IPS DF 6.9 (cell line): ENCODE results near the gene WIPF2.

Source experiments
- DNase-seq: peaks from one replicate; pipeline ENCODE4 v3.0.0-alpha.2; 2013; ENCODE audit warnings: low read depth, low spot score
- H3K27ac ChIP-seq: one replicate; pipeline ENCODE4 v1.5.1; 2013; ENCODE audit warnings: low read length, control low read depth
- H3K27me3 ChIP-seq: 2 replicates; pipeline ENCODE4 v1.6.1; 2013; ENCODE audit warnings: mild to moderate bottlenecking, low read length; ENCODE audit not compliant: control insufficient read depth, insufficient read depth
- H3K36me3 ChIP-seq: 2 replicates; pipeline ENCODE4 v1.6.1; 2013; ENCODE audit warnings: low read length; ENCODE audit not compliant: control insufficient read depth, insufficient read depth
- H3K4me1 ChIP-seq: 2 replicates; pipeline ENCODE4 v1.6.1; 2013; ENCODE audit warnings: low read length; ENCODE audit not compliant: control insufficient read depth, insufficient read depth
- H3K4me3 ChIP-seq: 2 replicates; pipeline ENCODE4 v1.5.1; 2013; ENCODE audit warnings: mild to moderate bottlenecking, low read length
- H3K9me3 ChIP-seq: 2 replicates; pipeline ENCODE4 v1.6.1; 2013; ENCODE audit warnings: low read length, inconsistent platforms; ENCODE audit not compliant: control insufficient read depth, insufficient read depth
- WGBS: extraction: QIAGEN DNeasy Blood & Tissue Kit; methylation state at CpG from one replicate; pipeline ENCODE4 v1.1.7; 2013; ENCODE audit warnings: mixed read lengths, missing lambda C conversion rate; ENCODE audit not compliant: insufficient read length, insufficient coverage; 5-methylcytosine and 5-hydroxymethylcytosine counted together

The WIPF2 gene

DNA sequence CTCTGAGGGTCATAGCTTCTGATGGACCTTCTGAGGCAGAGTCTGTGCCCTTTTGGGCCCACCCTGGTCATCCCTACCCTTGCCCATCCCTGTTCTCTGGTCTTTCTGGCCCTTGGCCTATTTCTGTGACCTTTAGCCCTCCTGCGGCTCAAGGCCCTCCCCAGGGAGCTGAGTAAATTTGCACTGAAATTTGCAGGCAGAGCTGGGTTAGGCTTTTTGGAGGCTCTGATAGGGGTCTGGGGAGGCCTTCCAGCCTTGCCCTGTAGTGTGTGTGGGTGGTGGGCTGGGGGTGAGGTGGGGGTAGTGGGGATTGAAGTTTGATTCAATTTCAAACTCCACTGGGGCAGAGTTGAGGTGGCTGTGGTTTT lies 107.7 kb downstream of the WIPF2 start:
- H3K4me3 ChIP-seq: no peak overlapping the region
- peaks cover 7% of the 10 kb centered on the region for H3K4me1 ChIP-seq
- no peak for DNase-seq
- no peaks in the 10 kb centered on the region for H3K9me3 ChIP-seq
- no CpG with 5 or more reads among the region's 1 CpG for WGBS
- no peak overlapping the region for H3K27ac ChIP-seq
- H3K27me3 ChIP-seq: no peaks in the 10 kb centered on the region
- 0 out of 2 replicates have a peak, but pooled peaks cover 2% of the 10 kb centered on the region for H3K36me3 ChIP-seq

DNA sequence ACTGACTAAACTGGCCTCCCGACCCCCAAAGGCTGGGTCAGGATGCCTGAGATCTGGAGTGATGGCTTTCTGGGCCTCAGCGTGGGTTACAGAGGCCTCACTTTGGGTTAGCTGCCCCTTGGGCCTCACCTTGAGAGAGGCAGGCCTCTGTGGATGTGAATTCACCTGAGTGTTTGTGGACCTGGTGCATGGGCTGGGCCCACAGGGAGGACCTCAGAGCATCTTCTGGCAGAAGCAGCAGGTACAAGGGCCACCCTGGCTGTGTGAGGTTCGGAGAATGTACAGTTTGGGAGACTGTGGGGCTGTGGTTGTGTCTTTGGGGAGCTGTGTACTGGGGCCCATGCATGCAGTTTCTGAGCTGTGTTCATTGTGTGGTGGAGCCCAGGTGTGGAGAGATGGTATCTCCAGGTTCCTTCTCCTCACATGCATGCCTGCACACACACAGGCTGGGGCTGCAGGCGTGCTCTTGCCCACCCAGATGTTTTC lies 108.2 kb downstream of the WIPF2 start:
- peaks cover 4% of the 10 kb centered on the region for H3K4me1 ChIP-seq

DNA sequence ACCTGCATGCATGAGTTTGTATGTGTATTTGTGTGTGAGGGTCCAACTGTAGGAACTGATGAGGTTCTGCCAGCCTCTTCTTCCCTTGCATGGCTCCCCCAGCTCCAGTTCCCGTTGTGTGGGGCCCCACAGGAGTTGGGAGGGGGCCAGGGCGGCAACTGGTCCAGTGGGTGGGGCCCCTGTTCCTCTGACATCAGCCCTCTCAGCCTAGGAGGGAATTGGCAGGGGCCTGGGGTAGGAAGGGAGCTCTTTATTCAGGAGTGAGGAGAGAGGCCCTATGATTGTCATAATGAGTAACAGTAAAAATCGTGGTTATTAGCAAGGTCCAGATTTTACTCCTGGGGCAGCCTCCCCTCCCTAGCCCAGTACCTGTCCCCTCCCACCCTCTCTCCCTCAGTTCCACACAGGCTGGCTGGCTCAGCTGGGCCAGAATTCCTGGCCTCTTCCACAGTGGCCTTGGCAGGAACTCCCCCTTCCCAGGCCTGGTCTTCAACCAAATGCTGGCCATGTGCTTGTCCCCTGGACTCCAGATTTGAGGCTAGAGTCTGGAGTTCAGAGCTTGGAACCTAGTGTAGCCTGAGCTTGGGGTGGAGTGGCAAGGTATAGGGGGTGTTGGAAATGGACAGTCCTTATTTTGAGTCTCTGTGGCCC lies 108.8 kb downstream of the WIPF2 start:
- Histone ChIP-seq H3K27ac (no peak overlapping the region), H3K4me1 (peaks cover under 1% of the 10 kb centered on the region; the same call in 1 of the 2 replicates)

More for the DNA sequence above, 108.2 kb downstream of the WIPF2 start:
- H3K9me3 ChIP-seq: no peaks in the 10 kb centered on the region
- no peaks in the 10 kb centered on the region for H3K27me3 ChIP-seq
- WGBS: no CpG with 5 or more reads among the region's 4 CpGs
- DNase-seq: no peak
- no peak overlapping the region for H3K27ac ChIP-seq
- H3K4me3 ChIP-seq: no peak overlapping the region
- 0 out of 2 replicates have a peak, but pooled peaks cover 2% of the 10 kb centered on the region for H3K36me3 ChIP-seq

DNA sequence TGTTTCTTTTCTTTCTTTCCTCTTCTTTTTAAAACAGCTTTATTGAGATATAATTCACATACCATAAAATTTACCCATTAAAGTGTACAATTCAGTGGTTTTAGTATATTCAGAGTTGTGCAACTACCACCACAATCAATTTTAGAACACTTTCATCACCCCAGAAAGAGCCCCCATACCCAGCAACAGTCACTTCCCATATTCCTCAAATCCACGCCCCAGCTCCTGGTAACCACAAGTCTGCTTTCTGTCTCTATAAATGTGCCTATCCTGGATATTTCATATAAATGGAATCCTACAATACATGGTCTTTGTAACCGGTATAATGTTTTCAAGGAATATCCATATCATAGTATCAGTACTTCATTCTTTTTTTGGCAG lies 109.3 kb downstream of the WIPF2 start:
- Histone ChIP-seq H3K4me3 (no peak overlapping the region), H3K4me1 (no peaks in the 10 kb centered on the region), H3K36me3 (0 out of 2 replicates have a peak, but pooled peaks cover 2% of the 10 kb centered on the region), H3K27ac (no peak overlapping the region), H3K9me3 (no peaks in the 10 kb centered on the region), H3K27me3 (no peaks in the 10 kb centered on the region)
- no CpG with 5 or more reads among the region's 2 CpGs for WGBS
- no peak for DNase-seq

More for the DNA sequence above, 108.8 kb downstream of the WIPF2 start:
- no peaks in the 10 kb centered on the region for H3K27me3 ChIP-seq
- 0 out of 2 replicates have a peak, but pooled peaks cover 2% of the 10 kb centered on the region for H3K36me3 ChIP-seq
- no peak for DNase-seq
- WGBS: no CpG with 5 or more reads among the region's 3 CpGs
- H3K9me3 ChIP-seq: no peaks in the 10 kb centered on the region
- H3K4me3 ChIP-seq: no peak overlapping the region

DNA sequence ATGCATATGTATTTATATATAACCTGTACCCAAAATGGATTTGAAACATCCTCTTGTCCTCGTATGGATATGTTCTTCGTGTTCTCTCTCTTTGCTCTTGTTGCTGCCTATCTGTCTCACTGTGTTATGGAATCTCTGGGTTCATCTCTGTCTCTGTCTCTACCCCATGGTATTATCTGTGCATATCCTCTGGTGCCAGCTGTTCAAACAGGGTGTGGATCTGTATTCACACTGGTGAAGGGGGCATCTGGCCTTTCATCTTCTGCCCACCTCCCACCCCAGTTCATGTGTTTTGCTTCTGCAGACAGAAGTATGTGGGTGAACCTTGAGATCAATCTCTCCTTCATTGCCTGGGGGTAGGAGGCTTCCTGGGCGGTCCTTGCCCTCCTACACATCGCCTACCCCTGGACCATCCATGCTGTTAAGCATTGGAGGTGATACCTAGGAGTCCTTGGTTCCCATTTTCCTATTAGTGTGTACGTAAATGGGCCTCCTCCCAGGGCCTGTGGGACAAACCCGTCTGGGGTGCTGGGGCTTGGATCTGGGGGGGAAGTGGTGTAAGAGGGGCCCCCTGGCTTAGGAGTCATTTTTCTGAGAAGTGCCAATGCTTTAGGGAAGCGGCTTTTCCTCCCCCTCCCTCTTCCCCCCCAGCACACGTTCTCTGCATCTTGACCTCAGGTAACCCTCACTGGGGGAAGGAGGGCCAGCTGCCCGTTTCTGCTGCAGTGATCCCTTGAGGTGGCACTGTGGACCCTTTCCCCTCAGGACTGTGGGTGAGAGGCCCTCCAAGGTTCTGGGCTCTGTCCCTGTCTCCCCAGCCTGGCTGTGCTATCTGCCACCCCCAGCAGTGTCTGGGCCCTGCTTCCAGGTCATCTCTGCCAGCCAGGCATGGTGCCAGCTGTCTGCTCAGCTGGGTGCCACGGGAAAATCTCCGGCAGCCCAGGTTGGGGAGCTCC lies 111.0 kb downstream of the WIPF2 start:
- Histone ChIP-seq H3K36me3 (0 out of 2 replicates have a peak, but pooled peaks cover 2% of the 10 kb centered on the region), H3K4me1 (no peaks in the 10 kb centered on the region), H3K9me3 (no peaks in the 10 kb centered on the region), H3K4me3 (no peak overlapping the region), H3K27ac (no peak overlapping the region), H3K27me3 (no peaks in the 10 kb centered on the region)
- no CpG with 5 or more reads among the region's 11 CpGs for WGBS
- no peak for DNase-seq

DNA sequence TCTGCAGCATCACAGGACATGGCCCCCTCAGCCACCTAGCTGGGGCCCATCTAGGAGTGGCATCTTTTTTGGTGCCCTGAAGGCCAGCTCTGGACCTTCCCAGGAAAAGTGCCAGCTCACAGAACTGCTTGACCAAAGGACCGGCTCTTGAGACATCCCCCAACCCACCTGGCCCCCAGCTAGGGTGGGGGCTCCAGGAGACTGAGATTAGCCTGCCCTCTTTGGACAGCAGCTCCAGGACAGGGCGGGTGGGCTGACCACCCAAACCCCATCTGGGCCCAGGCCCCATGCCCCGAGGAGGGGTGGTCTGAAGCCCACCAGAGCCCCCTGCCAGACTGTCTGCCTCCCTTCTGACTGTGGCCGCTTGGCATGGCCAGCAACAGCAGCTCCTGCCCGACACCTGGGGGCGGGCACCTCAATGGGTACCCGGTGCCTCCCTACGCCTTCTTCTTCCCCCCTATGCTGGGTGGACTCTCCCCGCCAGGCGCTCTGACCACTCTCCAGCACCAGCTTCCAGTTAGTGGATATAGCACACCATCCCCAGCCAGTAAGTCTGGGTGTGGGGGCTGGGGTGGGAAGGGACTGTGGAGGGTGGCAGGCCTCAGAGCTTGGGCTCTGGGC lies 111.9 kb downstream of the WIPF2 start:
- no CpG with 5 or more reads among the region's 10 CpGs for WGBS
- H3K4me3 ChIP-seq: no peak overlapping the region
- 0 out of 2 replicates have a peak, but pooled peaks cover 2% of the 10 kb centered on the region for H3K36me3 ChIP-seq
- no peaks in the 10 kb centered on the region for H3K27me3 ChIP-seq
- no peak overlapping the region for H3K27ac ChIP-seq
- H3K9me3 ChIP-seq: no peaks in the 10 kb centered on the region
- DNase-seq: no peak
- no peaks in the 10 kb centered on the region for H3K4me1 ChIP-seq

DNA sequence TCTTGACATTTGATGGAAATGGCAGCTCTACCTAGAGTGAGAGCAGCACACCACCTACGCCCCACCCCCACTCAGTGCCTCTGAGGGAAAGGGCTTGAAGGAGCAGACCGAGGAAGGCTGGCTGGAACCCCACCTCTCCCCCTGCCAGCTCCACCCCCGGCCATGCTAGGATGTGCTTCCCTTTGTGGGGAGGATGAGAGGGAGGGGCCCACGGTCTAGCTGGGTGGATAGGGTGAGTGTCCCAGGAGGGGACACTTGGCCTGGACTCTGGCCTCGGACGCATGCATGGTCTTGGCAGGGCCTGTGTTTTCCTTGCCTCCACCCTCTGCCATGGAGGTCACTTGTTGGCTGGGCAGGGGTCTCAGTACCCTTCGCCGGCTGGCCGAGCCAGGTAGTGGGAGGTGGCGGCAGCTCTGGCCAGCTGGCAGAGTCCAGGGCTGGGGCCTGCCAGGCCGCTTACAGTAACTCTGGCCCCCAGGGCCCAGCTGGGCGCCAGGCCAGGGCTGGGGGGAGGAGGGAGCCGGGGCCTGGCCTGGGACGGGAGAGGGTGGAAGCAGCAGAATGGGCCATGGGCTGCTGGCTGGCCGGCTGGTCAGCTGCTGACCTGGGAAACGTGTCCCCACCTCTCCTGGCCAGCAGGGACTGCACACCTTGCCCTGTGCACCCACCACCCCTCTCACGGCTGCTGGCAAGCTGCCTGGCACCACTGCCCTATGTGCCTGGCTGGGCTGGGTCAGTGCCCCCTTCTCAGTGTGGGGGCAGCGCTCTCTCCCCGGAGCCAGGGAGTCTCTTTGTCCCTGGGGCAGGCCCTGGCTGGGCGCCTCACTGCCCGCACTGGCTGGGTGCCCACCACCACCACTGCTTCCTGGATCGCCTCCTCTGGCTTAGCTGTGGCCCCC lies 112.9 kb downstream of the WIPF2 start:
- Histone ChIP-seq H3K27ac (no peak overlapping the region), H3K27me3 (no peaks in the 10 kb centered on the region), H3K4me3 (no peak overlapping the region), H3K4me1 (no peaks in the 10 kb centered on the region), H3K9me3 (no peaks in the 10 kb centered on the region), H3K36me3 (0 out of 2 replicates have a peak, but pooled peaks cover 2% of the 10 kb centered on the region)
- no peak for DNase-seq
- WGBS: no CpG with 5 or more reads among the region's 22 CpGs
